Activated CD4-positive, alpha-beta T cell treated with anti-CD3 and anti-CD28 coated beads for 4 hours (primary cell): Measurements from ENCODE around the gene MVB12A.
A peak's percentile ranks its signal among the peaks of the same experiment; 100 is the strongest.

Experiments
- DNase-seq, 2 donors: peaks; one replicate each; pipeline ENCODE4 v3.0.0-alpha.2; 2020

The MVB12A gene

DNA sequence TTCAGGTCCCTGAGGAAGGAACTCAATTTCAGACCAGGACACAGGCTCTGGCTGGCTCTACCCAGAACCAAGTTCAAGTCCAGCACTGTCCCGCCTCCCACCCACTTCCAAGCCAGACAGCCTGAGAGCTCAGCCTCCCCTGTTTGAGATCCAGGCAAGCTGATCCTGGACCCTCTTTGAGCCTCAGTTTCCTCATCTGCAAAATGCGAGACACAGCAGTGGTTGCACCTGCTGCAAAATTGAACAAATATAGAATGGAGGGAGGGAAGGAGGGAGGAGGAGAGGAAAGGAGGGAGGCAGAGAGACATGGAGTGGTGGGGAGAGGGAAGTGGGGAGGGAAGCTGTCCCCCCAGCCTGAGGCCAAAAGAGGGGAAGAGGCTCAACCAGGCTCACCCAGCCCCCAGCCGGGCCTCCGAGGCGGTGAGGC lies 27.9 kb downstream of the MVB12A start:
- DNase-seq, result no peak

- peak; percentile 60 to 63 for DNase-seq
These were observed 28.5 kb downstream of the MVB12A start, which contains the start of gene TMEM221 for GRCh38 chr19:17448131-17448967. TSS of gene TMEM221 (minus strand) at chr19:17448668. CDS start at chr19:17448462, 206 bp downstream.

- peak; percentile 48 to 55 for DNase-seq
These were observed 30.6 kb downstream of the MVB12A start for GRCh38 chr19:17450264-17451075.

DNA sequence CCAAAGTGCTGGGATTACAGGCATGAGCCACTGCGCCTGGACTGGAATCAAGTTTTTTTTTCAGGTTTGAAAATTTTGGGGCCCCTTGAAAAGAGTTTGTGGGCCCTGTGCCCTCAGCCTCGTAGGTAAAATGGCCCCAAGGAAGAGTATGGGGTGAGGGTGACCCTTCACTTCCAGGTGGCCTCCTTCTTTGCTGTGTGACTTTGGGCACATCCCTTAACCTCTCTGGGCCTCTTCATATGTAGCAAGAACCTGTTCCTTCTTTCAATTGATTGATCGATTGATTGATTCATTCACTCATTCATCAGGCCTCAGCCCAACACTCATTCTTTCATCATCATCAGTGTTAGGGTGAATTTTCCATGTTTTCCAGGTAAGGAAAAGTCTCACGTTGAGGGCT lies 32.0 kb downstream of the MVB12A start:
- no peak for DNase-seq

DNA sequence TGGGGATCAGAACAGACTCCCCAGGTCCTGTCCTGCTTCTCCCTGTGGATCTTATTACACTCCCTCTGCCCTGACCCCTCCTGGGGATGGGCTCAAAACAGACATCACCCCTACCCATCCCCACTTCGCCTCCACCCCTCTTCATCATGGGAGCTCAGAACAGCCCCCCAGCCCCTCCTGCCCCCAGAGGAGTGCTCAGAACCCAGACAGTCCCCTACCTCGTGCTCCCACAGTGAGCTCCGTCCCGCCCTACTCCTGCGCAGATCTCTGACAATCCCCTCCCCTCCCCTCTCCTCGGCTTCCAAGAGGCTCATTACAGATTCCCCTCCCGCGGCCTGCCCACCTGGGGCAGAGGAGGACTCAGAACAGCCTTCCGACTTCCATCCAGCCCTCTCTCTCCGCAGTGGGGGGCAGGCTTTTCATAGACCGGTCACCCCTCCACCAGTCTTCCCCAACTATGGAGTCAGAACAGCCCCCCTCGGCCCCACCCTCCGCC lies 34.8 kb downstream of the MVB12A start:
- DNase-seq, result no peak

DNA sequence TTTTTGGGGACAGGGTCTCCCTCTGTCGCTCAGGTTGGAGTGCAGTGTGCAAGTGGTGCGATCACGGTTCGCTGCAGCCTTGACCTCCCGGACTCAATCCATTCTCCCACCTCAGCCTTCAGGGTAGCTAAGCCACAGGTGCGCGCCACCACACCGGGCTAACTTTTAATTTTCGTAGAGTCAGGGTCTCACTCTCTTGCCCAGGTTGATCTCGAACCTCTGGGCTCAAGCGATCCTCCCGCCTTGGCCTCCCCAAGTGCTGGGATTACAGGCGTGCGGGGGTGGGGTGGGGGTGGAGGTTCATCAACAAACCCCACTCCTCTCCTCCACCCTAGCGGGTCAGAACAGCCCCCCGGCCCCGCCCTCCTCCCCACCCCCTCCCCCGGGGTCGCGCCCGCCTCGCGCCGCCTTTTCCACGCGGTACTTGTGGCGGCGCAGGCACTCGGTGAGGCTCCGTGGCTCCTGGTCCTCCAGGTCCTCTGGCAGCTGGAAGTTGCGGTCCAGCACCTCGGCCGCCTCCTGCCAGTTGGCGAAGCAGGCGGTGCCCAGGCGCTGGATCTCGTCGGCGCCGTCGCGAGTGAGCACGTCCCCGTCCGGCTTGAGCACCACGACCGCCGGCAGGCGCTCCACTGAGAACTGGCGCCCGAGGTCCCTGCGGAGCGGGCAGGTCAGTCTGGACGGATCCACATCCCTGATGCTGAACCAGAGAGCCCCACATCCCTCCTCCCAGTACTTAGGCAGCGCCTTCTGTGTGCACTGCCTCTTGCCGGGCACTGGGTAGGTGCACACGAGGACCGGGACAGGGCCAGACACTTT lies 35.7 kb downstream of the MVB12A start:
- DNase-seq, result no peak

- DNase-seq, result no peak
These were observed 36.3 kb downstream of the MVB12A start for GRCh38 chr19:17456127-17456526.

DNA sequence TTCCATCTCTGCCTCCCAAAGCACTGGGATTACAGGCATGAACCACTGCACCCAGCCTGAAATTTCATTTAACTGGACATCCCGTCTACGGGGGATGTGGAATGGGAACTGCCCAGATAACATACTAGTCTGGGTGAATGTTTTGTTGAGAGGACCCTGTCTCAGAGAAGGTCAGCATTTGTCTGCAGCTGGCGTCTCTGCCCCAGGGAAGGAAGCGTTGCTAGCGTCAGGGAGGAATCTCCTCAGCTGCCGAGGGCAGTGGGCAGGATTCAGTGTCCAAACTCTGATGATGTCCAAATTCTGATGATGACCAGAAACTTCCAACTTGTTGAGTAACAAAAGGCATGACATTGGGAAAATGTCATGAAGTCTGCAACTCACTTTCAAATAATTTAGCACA lies 37.8 kb downstream of the MVB12A start:
- DNase-seq, result no peak

DNA sequence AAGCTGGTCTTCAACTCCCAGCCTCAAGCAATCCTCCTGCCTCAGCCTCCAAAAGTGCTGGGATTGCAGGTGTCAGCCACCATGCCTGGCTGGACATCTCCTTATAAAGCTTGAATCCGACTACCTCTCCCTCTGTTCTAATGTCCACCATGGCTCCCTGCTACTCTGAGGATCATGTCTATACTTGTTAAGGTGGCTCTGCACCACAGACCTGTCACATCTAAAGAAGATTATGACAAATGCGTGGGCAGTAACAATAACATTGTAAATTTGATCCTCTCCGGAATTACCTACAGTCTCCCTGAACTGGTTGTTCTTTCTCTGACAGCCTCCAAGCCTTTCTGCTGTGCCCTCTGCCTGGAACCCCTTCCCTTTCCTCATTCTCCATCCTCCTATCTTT lies 39.1 kb downstream of the MVB12A start:
- DNase-seq, result no peak

DNA sequence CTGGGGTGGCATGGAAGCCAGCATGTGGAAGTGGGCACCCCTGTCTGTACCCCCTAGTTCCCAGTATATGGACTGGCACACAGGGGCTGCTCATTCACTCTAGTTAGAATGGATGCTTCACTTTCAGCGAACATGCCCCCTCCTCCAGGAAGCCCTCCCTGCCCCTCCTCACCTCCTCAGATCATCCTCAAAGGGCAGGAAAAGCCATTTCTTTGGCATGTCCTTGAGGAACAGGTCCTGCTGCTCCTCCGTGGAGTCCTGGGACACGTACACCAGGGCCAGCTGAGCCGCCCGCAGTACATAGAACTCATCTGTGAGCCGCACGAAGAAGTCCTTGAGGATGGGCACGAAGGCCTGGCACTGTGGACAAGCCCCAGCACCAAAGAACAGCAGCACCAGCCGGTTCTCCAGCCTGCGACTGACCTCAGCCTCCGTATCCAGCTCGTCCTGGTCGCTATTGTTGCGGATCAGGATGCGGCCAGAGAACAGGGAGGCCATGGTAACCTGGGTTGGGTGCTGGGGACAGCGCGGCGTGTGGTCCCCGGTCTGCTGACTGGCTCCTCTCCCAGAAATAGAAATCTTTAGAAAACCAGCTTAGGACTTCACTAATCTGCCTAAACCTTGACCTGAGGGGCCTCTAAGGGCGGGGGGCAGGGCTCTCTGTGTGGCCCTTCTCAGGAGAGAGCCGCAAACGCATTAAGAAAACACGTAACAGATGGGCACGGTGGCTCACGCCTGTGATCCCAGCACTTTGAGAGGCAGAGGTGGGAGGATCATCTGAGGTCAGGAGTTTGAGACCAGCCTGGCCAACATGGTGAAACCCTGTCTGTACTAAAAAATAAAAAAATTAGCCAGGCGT lies 40.8 kb downstream of the MVB12A start, which contains the start of gene NXNL1:
Gene NXNL1 (minus strand): TSS at position 555 of the 859 bp plus-strand sequence. CDS start 57 bp downstream, at position 498.
- DNase-seq, result no peak

GRCh38 chr19:17466487-17466850 lies 46.6 kb downstream of the MVB12A start:
- no peak for DNase-seq

GRCh38 chr19:17467471-17468301 lies 47.8 kb downstream of the MVB12A start:
- no peak for DNase-seq

GRCh38 chr19:17468302-17469091 lies 48.6 kb downstream of the MVB12A start:
- no peak for DNase-seq

DNA sequence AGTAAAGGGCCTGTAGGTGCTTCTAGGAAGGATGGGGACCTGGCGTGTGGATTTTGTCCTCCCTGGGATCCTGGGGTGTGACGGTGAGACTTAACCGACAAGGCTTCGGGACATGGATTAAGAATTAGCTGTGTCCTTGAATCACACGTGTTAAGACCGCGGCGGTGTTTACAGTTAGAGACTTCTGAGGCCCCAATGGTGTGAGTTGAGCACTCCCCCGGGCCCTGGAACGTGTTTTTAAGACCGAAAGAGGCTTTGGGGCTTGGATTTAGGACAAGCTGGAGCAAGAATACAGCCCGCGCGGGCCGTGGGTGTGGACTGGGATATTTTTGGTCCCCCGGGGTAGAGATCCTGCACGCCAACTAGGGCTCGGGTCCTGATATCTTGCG lies 49.2 kb downstream of the MVB12A start:
- no peak for DNase-seq

- peak; percentile 94 to 96 for DNase-seq
These were observed 49.7 kb downstream of the MVB12A start for GRCh38 chr19:17469481-17470067.

GRCh38 chr19:17470068-17470841 lies 50.4 kb downstream of the MVB12A start, which contains the start of gene SLC27A1:
TSS of gene SLC27A1 (plus strand) at chr19:17470524. CDS start at chr19:17470541, 17 bp downstream.
- DNase-seq, result peak; percentile 87

GRCh38 chr19:17471410-17472125 lies 51.7 kb downstream of the MVB12A start:
- no peak for DNase-seq

GRCh38 chr19:17473041-17473440 lies 53.2 kb downstream of the MVB12A start:
- DNase-seq, result no peak
